ENCODE measurements around the gene EPB41L3. TPM values are rescaled to one million over a fixed set of nuclear protein-coding genes. Genes with fewer than 3 reads are reported as not detected.

EPB41L3 gene
- total and polyA plus RNA-seq, 2 experiments from 2014 or later = 20.8 to 22.2 TPM

- no peaks in the 10 kb centered on the region for H3K9me2 ChIP-seq (ENCODE audit: insufficient read depth)
- H3K27me3 ChIP-seq (replicated peaks; ENCODE audit: insufficient read depth) = no peaks in the 10 kb centered on the region
- H3K79me2 ChIP-seq (ENCODE audit: insufficient read depth) = no peaks in the 10 kb centered on the region
- no peaks in the 10 kb centered on the region for H3K36me3 ChIP-seq (ENCODE audit: low read depth)
- DNase-seq = no peak
- in situ Hi-C loops (cut with MboI) = no loop called here
- H3K4me1 ChIP-seq (ENCODE audit: insufficient read depth) = peaks cover 5% of the 10 kb centered on the region; the same call in 1 of the 2 replicates
- no peak overlapping the region for H3K9ac ChIP-seq
- TF ChIP-seq EZH2phosphoT487 (IDR thresholded peaks at IDR 0.05; ENCODE audit: insufficient read depth, low read depth) = no peak
- no peak for TF ChIP-seq EZH2 (IDR thresholded peaks at IDR 0.05; ENCODE audit: insufficient read depth, poor library complexity, severe bottlenecking)
- H3K4me2 ChIP-seq (ENCODE audit: unreplicated experiment) = no peak overlapping the region
- H3F3A ChIP-seq (ENCODE audit: insufficient read depth) = no peaks in the 10 kb centered on the region; the same call in 1 of the 2 replicates
- H2AFZ ChIP-seq = no peak overlapping the region
- no peak overlapping the region for H3K4me3 ChIP-seq
- H3K27ac ChIP-seq = no peak overlapping the region
- H4K20me1 ChIP-seq (ENCODE audit: insufficient read depth) = no peaks in the 10 kb centered on the region
- WGBS, 2 experiments (ENCODE audit: low coverage in 1 of 2, low lambda C conversion rate in 2 of 2, missing lambda C conversion rate in 2 of 2) = 89 to 97% methylated on average over 3 of the region's 3 CpGs
- no peaks in the 10 kb centered on the region for H3K9me3 ChIP-seq (ENCODE audit: low read depth)
Observed at GRCh38 chr18:5388896-5389295, 154.9 kb downstream of the EPB41L3 start.

GRCh38 chr18:5380586-5380985 lies 163.2 kb downstream of the EPB41L3 start:
- 43 to 44% methylated on average over 2 of the region's 2 CpGs for WGBS, 2 experiments (ENCODE audit: low coverage in 1 of 2, low lambda C conversion rate in 2 of 2, missing lambda C conversion rate in 2 of 2)
- TF ChIP-seq EZH2 (IDR thresholded peaks at IDR 0.05; ENCODE audit: insufficient read depth, poor library complexity, severe bottlenecking) (no peak), EZH2phosphoT487 (IDR thresholded peaks at IDR 0.05; ENCODE audit: insufficient read depth, low read depth) (no peak)
- in situ Hi-C loops (cut with MboI) = no loop called here

GRCh38 chr18:5376986-5377385 lies 166.8 kb downstream of the EPB41L3 start:
- Histone ChIP-seq H3K27ac (no peak overlapping the region), H3K4me1 (ENCODE audit: insufficient read depth) (no peaks in the 10 kb centered on the region), H3K9me3 (ENCODE audit: low read depth) (no peaks in the 10 kb centered on the region), H4K20me1 (ENCODE audit: insufficient read depth) (no peaks in the 10 kb centered on the region), H3K27me3 (replicated peaks; ENCODE audit: insufficient read depth) (no peaks in the 10 kb centered on the region), H3K36me3 (ENCODE audit: low read depth) (no peaks in the 10 kb centered on the region), H3K9me2 (ENCODE audit: insufficient read depth) (no peaks in the 10 kb centered on the region), H3K9ac (no peak overlapping the region), H3K4me3 (no peak overlapping the region), H3K4me2 (ENCODE audit: unreplicated experiment) (no peak overlapping the region), H3K79me2 (ENCODE audit: insufficient read depth) (no peaks in the 10 kb centered on the region), H3F3A (ENCODE audit: insufficient read depth) (no peaks in the 10 kb centered on the region), H2AFZ (no peak overlapping the region)
- no peak for DNase-seq
- in situ Hi-C loops (cut with MboI) = no loop called here
- 29 to 33% methylated on average over 4 of the region's 4 CpGs for WGBS, 2 experiments (ENCODE audit: low coverage in 1 of 2, low lambda C conversion rate in 2 of 2, missing lambda C conversion rate in 2 of 2)
- no peak for TF ChIP-seq EZH2 (IDR thresholded peaks at IDR 0.05; ENCODE audit: insufficient read depth, poor library complexity, severe bottlenecking)
- no peak for TF ChIP-seq EZH2phosphoT487 (IDR thresholded peaks at IDR 0.05; ENCODE audit: insufficient read depth, low read depth)

More at GRCh38 chr18:5380586-5380985, 163.2 kb downstream of the EPB41L3 start:
- no peaks in the 10 kb centered on the region for H3K79me2 ChIP-seq (ENCODE audit: insufficient read depth)
- H3K36me3 ChIP-seq (ENCODE audit: low read depth) = no peaks in the 10 kb centered on the region
- no peaks in the 10 kb centered on the region for H3K9me2 ChIP-seq (ENCODE audit: insufficient read depth)
- no peaks in the 10 kb centered on the region for H3F3A ChIP-seq (ENCODE audit: insufficient read depth)
- no peaks in the 10 kb centered on the region for H3K4me1 ChIP-seq (ENCODE audit: insufficient read depth)
- no peak overlapping the region for H2AFZ ChIP-seq
- H3K4me3 ChIP-seq = no peak overlapping the region
- H3K9ac ChIP-seq = no peak overlapping the region
- no peaks in the 10 kb centered on the region for H4K20me1 ChIP-seq (ENCODE audit: insufficient read depth)
- DNase-seq = no peak
- H3K4me2 ChIP-seq (ENCODE audit: unreplicated experiment) = no peak overlapping the region
- H3K9me3 ChIP-seq (ENCODE audit: low read depth) = no peaks in the 10 kb centered on the region
- H3K27ac ChIP-seq = no peak overlapping the region
- H3K27me3 ChIP-seq (replicated peaks; ENCODE audit: insufficient read depth) = no peaks in the 10 kb centered on the region

GRCh38 chr18:5370332-5370731 lies 173.5 kb downstream of the EPB41L3 start:
- no peaks in the 10 kb centered on the region for H3F3A ChIP-seq (ENCODE audit: insufficient read depth)
- TF ChIP-seq EZH2phosphoT487 (IDR thresholded peaks at IDR 0.05; ENCODE audit: insufficient read depth, low read depth) = no peak
- no peak for TF ChIP-seq EZH2 (IDR thresholded peaks at IDR 0.05; ENCODE audit: insufficient read depth, poor library complexity, severe bottlenecking)

DNA sequence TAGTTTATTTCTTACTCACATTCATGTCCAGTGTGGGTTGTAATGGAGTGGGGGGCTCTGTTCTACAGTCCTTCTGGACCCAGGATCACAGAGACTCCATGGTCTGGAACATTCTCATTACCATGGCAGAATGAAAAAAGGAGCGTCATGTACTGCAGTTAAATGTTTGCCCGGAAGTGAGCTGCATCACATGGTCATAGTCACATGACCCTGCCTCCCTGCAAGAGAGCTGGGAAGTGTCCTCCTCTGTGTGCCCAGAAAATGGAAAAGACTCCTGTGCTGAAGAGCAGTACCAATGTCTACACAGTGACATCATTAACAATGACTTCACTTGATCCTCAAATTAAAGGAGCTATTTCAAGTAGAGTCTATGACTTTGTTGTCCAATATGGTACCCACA lies 174.3 kb downstream of the EPB41L3 start:
- Histone ChIP-seq H3K79me2 (ENCODE audit: insufficient read depth) (no peaks in the 10 kb centered on the region), H3K27ac (no peak overlapping the region), H3K9ac (no peak overlapping the region), H3K4me3 (no peak overlapping the region), H3K4me1 (ENCODE audit: insufficient read depth) (no peaks in the 10 kb centered on the region), H3K9me3 (ENCODE audit: low read depth) (no peaks in the 10 kb centered on the region), H4K20me1 (ENCODE audit: insufficient read depth) (no peaks in the 10 kb centered on the region), H3K4me2 (ENCODE audit: unreplicated experiment) (no peak overlapping the region), H3K9me2 (ENCODE audit: insufficient read depth) (no peaks in the 10 kb centered on the region), H3F3A (ENCODE audit: insufficient read depth) (no peaks in the 10 kb centered on the region), H3K36me3 (ENCODE audit: low read depth) (no peaks in the 10 kb centered on the region), H3K27me3 (replicated peaks; ENCODE audit: insufficient read depth) (no peaks in the 10 kb centered on the region; the same call in 1 of the 2 replicates), H2AFZ (no peak overlapping the region)
- in situ Hi-C loops (cut with MboI) = no loop called here
- WGBS, 2 experiments (ENCODE audit: low coverage in 1 of 2, low lambda C conversion rate in 2 of 2, missing lambda C conversion rate in 2 of 2) = 34 to 43% methylated on average over 2 of the region's 2 CpGs
- DNase-seq = no peak
- no peak for TF ChIP-seq EZH2phosphoT487 (IDR thresholded peaks at IDR 0.05; ENCODE audit: insufficient read depth, low read depth)

More at GRCh38 chr18:5370332-5370731, 173.5 kb downstream of the EPB41L3 start:
- Histone ChIP-seq H3K79me2 (ENCODE audit: insufficient read depth) (no peaks in the 10 kb centered on the region), H4K20me1 (ENCODE audit: insufficient read depth) (no peaks in the 10 kb centered on the region), H3K27me3 (replicated peaks; ENCODE audit: insufficient read depth) (no peaks in the 10 kb centered on the region; the same call in 1 of the 2 replicates), H2AFZ (no peak overlapping the region), H3K36me3 (ENCODE audit: low read depth) (no peaks in the 10 kb centered on the region), H3K27ac (no peak overlapping the region), H3K4me1 (ENCODE audit: insufficient read depth) (no peaks in the 10 kb centered on the region), H3K4me2 (ENCODE audit: unreplicated experiment) (no peak overlapping the region), H3K4me3 (no peak overlapping the region), H3K9ac (no peak overlapping the region), H3K9me2 (ENCODE audit: insufficient read depth) (no peaks in the 10 kb centered on the region), H3K9me3 (ENCODE audit: low read depth) (no peaks in the 10 kb centered on the region)
- in situ Hi-C loops (cut with MboI) = no loop called here
- 34 to 47% methylated on average over 1 of the region's 1 CpG for WGBS, 2 experiments (ENCODE audit: low coverage in 1 of 2, low lambda C conversion rate in 2 of 2, missing lambda C conversion rate in 2 of 2)
- DNase-seq = peak; percentile 12

Measured in GM23248 (cell line).